OCI-LY3 (cell line): ENCODE measurements around the gene HCFC1R1.

ENCODE experiments used
- EZH2phosphoT487 ChIP-seq: fragments of 200-600 bp; shearing (Covaris generic); IDR thresholded peaks from 2 replicates; pipeline ENCODE4 v1.6.1; 2018; ENCODE audit warnings: antibody characterized with exemption, mixed run types, low read depth
- TF ChIP-seq, protein P1 (sequence below): fragments of 200-600, 300-600 bp; sonication (generic); IDR thresholded peaks from 2 replicates; pipeline ENCODE4 v1.5.1; 2014; ENCODE audit warnings: antibody characterized with exemption, low read length, low read depth

DNA sequence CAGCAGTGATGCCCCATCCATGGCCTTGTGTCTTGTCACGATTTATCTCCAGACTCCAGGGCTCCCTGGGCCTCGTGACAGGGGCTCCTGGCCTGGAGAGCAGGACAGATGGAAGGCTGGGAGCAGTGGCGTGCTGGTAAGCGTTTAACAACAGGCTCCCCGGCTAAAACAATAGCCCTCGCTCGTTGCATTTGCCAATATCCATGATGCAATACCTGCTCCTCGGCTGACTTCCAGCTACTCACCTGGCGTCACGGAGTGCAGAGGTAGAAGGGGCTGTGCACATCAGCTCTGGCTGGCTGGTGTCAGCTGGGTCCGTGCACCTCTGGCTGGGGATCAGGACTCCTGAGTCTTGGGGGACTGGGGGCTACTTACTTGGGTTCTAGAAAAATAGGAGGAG, 14.5 kb upstream of the HCFC1R1 start:
- TF ChIP-seq, protein P1, sequence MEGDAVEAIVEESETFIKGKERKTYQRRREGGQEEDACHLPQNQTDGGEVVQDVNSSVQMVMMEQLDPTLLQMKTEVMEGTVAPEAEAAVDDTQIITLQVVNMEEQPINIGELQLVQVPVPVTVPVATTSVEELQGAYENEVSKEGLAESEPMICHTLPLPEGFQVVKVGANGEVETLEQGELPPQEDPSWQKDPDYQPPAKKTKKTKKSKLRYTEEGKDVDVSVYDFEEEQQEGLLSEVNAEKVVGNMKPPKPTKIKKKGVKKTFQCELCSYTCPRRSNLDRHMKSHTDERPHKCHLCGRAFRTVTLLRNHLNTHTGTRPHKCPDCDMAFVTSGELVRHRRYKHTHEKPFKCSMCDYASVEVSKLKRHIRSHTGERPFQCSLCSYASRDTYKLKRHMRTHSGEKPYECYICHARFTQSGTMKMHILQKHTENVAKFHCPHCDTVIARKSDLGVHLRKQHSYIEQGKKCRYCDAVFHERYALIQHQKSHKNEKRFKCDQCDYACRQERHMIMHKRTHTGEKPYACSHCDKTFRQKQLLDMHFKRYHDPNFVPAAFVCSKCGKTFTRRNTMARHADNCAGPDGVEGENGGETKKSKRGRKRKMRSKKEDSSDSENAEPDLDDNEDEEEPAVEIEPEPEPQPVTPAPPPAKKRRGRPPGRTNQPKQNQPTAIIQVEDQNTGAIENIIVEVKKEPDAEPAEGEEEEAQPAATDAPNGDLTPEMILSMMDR = no peak
- TF ChIP-seq EZH2phosphoT487 = no peak
